GM19328 (cell line): ENCODE results near the gene YTHDF1.

Experiments used
- ATAC-seq: cut with Tn5 transposase; IDR thresholded peaks from one replicate; pipeline ENCODE4 v1.9.1; 2021; ENCODE audit warnings: mild to moderate bottlenecking, moderate library complexity; ENCODE audit not compliant: unreplicated experiment

Gene YTHDF1

GRCh38 chr20:63249891-63250290 lies 34.0 kb upstream of the YTHDF1 start:
- ATAC-seq, result no peak

GRCh38 chr20:63248835-63249591 lies 33.1 kb upstream of the YTHDF1 start:
- no peak for ATAC-seq

GRCh38 chr20:63247671-63248228 lies 31.8 kb upstream of the YTHDF1 start:
- no peak for ATAC-seq

GRCh38 chr20:63246490-63247288 lies 30.8 kb upstream of the YTHDF1 start:
- no peak for ATAC-seq

- ATAC-seq, result no peak
Observed at GRCh38 chr20:63244468-63244867, 28.5 kb upstream of the YTHDF1 start.

GRCh38 chr20:63243604-63244247 lies 27.8 kb upstream of the YTHDF1 start:
- ATAC-seq, result no peak

- ATAC-seq, result no peak
Observed at GRCh38 chr20:63242736-63243135, 26.8 kb upstream of the YTHDF1 start.

- no peak for ATAC-seq
Observed at GRCh38 chr20:63241272-63241671, 25.3 kb upstream of the YTHDF1 start.

GRCh38 chr20:63240004-63240403 lies 24.1 kb upstream of the YTHDF1 start:
- no peak for ATAC-seq

GRCh38 chr20:63239431-63239830 lies 23.5 kb upstream of the YTHDF1 start:
- no peak for ATAC-seq

GRCh38 chr20:63238514-63239125 lies 22.7 kb upstream of the YTHDF1 start:
- ATAC-seq, result no peak

GRCh38 chr20:63238031-63238430 lies 22.1 kb upstream of the YTHDF1 start:
- ATAC-seq, result no peak

- no peak for ATAC-seq
Observed at GRCh38 chr20:63236116-63236837, 20.3 kb upstream of the YTHDF1 start.

- ATAC-seq, result no peak
Observed at GRCh38 chr20:63235399-63235983, 19.6 kb upstream of the YTHDF1 start, which contains the start of gene BIRC7. BIRC7 (plus strand) TSS chr20:63235905; CDS start chr20:63236097, 192 bp downstream.

GRCh38 chr20:63234693-63235398 lies 18.9 kb upstream of the YTHDF1 start:
- ATAC-seq, result no peak

GRCh38 chr20:63233924-63234323 lies 18.0 kb upstream of the YTHDF1 start:
- no peak for ATAC-seq

- ATAC-seq, result no peak
Observed at GRCh38 chr20:63233061-63233344, 17.1 kb upstream of the YTHDF1 start.

- ATAC-seq, result no peak
Observed at GRCh38 chr20:63232235-63233060, 16.5 kb upstream of the YTHDF1 start.
